Measurements from ENCODE around the gene CLECL1.
"Not testable (repeated sequence)": the region's sequence is repeated elsewhere in the genome, so short reads cannot be mapped to it uniquely, and the experiment has no call there.

CLECL1 gene

DNA sequence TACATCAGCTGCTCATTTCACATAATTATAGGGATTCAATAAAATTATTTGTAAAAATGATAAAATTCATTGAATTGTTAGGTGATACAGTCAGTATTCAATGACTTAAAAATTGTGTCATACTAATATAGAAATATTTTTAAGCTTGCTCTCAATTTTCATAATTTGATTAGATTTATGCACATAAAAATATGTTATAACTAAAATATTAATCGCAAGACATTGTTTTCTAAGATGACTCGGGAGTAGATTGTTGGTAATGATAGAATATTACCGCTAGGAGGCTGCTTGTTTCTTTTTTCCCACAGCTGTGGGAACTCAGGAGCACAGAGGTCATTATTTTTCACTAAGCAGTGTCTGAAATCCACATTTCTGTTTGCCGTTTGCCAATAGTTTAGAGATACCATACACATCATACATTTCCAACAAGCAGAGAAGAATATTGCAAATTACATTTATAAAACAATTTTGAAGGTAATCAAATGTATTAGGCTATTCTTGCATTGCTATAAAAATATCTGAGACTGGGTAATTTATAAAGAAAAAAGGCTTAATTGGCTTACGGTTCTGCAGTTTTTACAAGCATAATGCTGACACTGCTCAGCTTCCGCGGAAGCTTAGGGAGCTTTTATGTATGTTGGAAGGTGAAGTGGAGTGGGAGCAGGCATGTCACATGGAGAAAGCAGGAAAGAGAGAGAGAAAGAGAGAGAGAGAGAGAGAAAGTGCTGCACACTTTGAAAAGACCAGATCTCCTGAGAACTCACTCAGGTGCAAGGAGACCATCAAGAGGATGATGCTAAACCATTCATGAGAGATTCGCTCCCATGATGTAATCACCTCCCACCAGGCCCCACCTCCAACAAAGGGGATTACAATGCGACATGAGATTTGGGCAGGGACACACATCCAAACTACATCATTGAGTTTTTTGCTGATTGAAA lies 18.6 kb upstream of the CLECL1 start:
- DNase-seq, result peak; percentile 86

DNA sequence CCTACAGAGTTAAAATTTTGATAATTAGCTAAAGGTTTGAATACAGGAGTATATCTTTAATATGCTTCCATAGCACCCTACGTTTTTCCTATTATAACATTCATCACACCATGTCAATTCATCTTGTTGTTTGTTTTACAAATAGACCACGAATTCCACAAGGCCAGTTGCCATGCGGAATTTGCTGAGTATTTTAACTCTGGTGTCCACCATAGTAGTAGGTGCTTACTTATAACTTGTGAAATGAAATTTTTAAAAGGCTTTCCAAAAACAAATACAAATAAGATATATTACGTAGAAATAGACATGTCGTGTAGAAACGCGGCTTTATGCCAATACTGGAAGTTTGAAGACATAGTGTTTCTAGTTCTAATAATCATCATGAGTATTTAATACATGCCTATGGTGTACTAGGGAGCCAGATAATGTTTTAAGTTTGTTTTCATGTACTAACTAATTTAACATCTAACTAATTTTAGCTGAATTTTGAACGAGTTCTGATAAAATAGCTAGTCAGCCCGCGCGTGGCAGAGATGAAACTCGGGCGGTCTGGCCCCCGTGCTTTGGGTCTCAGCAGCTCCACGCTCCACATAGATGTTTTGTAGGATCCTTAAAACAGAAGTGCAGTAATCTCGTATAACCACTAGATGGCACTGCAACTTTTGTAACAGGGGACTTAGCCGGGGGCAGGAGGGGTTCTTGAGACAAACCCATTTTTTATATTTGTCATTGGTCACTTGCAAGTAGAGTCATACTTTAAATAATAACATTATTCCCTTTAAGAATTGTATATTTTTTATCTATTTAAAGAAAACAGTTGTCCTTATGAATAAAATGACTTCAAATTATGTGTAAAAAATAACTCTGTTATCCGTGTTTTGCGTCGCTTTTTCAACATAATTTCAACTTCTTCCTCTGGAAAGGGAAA lies 17.6 kb upstream of the CLECL1 start:
- peak; percentile 90 for DNase-seq

DNA sequence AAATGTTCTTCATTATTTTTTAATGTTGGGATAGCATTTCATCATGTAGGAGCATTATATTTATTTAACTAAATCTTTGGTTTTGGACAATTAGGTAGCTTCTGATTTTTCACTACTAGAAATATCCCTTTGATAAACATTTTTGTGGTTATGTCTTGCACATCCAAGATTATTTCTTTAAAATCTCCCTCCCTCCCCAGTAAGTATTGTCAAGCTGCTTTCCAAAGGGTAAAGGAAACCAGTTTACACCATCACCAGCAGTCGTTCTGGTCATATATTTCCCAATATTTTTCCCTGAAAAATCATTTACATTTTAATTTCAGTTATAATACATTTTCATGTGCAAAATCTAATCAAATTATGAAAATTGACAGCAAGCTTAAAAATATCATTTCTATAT lies 16.7 kb upstream of the CLECL1 start:
- DNase-seq, result peak; percentile 45

DNA sequence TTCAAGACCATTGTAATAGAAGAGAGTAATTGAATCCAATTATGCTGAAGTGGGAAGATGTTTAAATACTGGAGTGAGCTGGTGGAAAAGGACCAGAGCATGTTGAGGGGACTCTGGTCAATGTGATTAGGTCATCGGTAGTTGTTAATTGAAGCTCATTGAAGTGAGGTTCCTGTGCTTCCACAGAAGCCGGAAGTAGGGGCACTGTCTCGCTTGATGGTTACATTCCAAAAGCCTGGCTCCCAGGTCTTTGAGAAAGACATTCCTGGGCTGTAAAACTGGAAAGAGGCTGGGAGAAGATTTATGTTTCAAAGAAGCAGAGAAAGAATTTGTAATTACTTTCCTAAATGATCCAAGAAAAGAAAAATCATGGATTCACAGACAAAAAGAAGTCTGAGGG lies 12.3 kb upstream of the CLECL1 start:
- DNase-seq, result no peak

DNA sequence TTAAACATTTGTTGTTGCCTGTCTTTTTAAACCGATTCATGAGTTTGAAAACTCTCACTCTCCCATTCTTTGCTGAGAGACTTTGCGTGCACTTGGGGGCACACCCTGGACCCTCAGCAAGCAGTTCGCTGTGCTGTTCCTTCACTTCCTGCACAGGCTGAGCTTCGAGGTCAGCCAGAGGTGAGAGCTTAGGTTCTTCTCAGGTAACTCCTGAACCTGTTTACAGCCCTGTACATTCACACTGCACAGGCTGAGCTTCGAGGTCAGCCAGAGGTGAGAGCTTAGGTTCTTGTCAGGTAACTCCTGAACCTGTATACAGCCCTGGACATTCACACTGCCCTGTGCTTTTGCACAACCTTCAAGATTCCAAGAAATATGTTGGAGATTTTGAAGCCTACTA lies 9.8 kb upstream of the CLECL1 start:
- DNase-seq, result peak; percentile 53

- DNase-seq, result peak; percentile 84
Measured at GRCh38 chr12:9741726-9742125, 8.8 kb upstream of the CLECL1 start.

DNA sequence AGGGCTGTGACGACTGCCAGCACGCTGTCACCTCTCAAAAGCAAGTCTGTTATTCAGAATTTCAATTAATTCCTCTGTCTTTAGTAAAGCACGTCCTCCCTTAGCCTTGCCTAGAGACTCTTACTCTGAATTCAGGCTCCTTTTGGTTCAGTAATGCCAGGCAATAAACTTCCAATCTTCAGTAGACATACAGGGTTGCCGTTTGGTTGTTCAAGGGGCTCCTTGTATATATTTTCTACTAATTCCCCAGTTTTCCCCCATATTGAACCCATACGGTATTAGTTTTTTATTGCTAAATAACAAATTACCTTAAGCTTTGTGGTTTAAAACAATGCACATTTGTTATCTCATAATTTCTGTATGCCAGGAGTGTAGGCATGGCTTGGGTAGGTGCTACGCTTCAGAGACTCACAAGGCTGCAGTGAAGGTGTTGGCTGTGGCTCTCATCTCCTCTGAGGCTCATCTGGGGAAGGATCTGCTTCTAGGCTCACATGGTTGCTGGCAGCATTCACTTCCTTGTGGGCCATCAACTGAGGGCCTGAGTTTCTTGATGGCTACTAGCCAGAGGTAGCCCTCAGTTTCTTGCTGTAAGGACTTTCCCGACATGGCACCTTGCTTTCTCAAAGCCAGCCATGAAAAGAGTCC lies 7.3 kb upstream of the CLECL1 start:
- peak; percentile 49 for DNase-seq

DNA sequence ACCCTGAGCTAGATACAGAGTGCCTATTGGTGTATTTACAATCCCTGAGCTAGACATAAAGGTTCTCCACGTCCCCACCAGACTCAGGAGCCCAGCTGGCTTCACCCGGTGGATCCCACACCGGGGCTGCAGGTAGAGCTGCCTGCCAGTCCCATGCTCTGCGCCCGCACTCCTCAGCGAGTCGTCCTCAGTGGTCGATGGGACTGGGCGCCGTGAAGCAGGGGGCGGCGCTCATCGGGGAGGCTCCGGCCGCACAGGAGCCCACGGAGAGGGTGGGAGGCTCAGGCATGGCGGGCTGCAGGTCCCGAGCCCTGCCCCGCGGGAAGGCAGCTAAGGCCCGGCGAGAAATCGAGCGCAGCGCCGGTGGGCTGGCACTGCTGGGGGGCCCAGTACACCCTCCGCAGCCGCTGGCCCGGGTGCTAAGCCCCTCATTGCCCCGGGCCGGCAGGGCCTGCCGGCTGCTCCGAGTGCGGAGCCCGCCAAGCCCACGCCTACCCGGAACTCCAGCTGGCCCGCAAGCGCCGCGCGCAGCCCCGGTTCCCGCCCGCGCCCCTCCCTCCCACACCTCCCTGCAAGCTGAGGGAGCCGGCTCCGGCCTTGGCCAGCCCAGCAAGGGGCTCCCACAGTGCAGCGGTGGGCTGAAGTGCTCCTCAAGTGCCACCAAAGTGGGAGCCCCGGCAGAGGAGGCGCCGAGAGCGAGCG lies 6.7 kb upstream of the CLECL1 start:
- not testable (repeated sequence) for DNase-seq

- DNase-seq, result not testable (repeated sequence)
Measured at GRCh38 chr12:9738905-9739304, 6.0 kb upstream of the CLECL1 start.

GRCh38 chr12:9736936-9737705 lies 4.2 kb upstream of the CLECL1 start:
- no peak for DNase-seq

GRCh38 chr12:9735601-9736000 lies 2.7 kb upstream of the CLECL1 start:
- DNase-seq, result no peak

GRCh38 chr12:9731797-9732196 lies 1.1 kb downstream of the CLECL1 start:
- no peak for DNase-seq

- DNase-seq, result no peak
Measured at GRCh38 chr12:9731393-9731792, 1.5 kb downstream of the CLECL1 start.

DNA sequence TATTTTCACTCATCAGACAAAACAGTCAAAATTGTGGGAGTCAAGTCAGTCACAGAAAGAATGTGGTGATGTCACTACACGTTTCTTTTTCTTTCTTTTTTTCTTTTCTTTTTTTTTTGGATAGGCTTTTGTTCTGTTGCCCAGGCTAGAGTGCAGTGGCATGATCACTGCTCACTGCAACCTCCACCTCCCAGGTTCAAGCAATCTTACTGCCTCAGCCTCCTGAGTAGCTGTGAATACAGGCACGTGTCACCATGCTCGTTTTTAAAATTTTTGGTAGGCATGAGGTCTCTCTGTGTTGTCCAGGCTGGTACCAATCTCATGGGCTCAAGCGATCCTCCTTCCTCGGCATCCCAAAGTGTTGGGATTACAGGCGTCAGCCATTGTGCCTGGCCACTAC lies 2.3 kb downstream of the CLECL1 start:
- DNase-seq, result no peak

DNA sequence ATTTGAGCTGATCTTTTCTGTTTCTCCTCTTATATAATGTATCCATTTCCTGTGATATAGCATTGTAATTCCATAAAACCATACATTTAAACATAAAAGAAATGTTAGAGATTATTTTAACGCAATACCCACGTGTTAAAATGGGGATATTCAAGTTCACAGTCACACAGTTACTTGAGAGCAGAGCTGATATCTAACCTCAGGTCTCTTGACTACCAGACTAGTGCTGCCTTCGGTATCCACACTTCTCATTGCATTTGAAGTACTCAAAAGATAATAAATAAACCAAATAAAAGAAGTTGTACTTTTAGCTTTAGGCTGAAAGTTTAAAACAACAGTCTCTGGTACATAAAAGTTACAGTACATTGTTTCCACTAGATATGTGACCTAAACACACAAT lies 2.9 kb downstream of the CLECL1 start:
- DNase-seq, result no peak

- DNase-seq, result no peak
Measured at GRCh38 chr12:9729082-9729481, 3.8 kb downstream of the CLECL1 start.

- no peak for DNase-seq
Measured at GRCh38 chr12:9727813-9728212, 5.1 kb downstream of the CLECL1 start.

- no peak for DNase-seq
Measured at GRCh38 chr12:9725213-9725870, 7.6 kb downstream of the CLECL1 start.

- DNase-seq, result no peak
Measured at GRCh38 chr12:9724023-9724422, 8.9 kb downstream of the CLECL1 start.

DNA sequence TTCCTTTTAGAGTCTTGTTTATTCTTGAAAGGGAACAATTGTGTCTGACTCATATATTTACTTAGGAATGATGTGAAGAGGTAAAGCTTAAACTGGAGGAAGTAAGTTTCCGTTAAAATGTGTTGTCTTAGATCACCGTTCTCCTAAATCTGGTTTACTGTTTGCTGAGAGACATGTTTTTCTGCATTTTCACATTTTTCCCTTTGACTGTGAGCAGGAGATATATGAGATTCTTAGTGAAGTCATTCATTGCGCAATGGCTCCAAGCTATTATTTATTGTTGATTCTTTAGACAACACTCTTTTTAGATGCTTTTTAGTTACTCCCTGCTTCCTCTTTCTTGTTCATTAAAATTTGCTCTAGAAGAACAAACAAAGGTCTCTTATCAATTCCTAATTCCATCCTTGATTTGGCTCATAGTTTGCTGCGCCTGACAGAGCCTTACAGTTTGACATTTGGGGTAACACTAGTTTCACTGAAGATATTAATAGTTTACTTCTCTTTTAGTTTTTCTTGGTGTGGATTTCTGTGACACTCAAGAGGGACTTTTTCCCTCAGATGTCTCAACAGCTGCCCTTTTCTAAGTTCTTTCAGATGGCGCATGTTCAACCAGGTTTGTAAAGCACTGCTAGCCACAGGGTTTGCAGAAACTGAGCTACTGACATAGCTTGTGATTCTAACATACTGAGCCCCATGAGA lies 11.4 kb downstream of the CLECL1 start:
- no peak for DNase-seq

DNA sequence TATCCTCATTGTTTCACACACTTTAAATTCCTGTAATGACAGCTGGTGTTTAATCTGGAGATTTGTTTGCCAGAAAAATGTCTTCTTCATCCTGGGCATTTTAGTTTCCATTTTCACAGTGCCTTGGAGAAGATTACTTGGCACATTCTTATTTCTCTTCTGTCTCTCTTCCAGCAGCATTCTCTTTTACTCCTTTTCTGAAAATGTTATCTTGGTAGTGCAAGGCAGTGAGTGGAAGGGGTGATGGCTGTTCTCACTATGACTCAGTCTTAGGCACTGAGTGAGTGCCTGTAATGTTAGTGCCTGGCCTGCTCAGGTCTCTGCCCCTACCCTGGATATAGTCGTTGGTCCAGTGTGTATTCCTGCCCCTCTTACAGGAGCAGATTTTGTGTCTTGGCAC lies 13.1 kb downstream of the CLECL1 start:
- DNase-seq, result no peak
